Ovary (tissue), 3 donors: ENCODE results near the gene ACSM5.

ENCODE experiments used
- CTCF ChIP-seq, 3 donors: fragments of 450-650 bp in 2 of 3; fragments of 200-600 bp in 1 of 3; IDR thresholded peaks; one replicate each; pipeline versions ENCODE4 v1.5.1 to v1.8.0; 2016 to 2022; ENCODE audit warnings: antibody characterized with exemption in 3 of 3, mild to moderate bottlenecking in 1 of 3
- POLR2A ChIP-seq: fragments of 450-650 bp; IDR thresholded peaks from one replicate; pipeline ENCODE4 v1.6.1; 2017; ENCODE audit warnings: antibody characterized with exemption, mild to moderate bottlenecking, moderate library complexity
- donor health status: DM: no; HTN: no; CAD: no.

DNA sequence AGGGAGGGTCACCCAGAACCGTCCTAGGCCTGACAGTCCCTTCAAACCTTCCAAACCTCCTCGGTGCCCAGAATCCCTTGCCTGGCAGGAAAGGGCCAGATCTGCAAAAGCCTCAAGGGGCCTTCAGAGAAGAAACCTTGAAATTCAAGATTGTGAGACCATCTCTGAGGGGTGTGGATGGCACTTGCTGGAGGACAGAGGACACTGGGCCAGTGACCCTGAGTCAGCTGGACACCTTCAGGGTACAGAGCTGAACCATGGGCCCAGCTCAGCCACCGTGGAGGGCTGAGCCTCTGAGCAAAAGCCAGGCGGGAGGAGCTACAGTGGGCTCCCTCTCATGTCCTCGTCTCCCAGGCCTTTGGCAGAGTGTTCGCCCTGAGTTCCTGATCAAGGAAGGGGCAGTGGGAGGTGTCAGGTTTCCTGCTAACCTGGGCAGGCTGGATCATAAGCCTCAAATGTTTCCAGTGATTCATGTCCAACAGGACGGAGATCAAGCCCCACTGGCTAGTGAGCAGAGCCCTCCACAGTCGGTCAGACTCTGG is 7.8 kb upstream of the ACSM5 start:
- TF ChIP-seq CTCF (IDR thresholded peaks at IDR 0.05) = no peak
- no peak for TF ChIP-seq POLR2A
